ENCODE results near the gene RAB9B.

RAB9B gene

GRCh38 chrX:103811858-103812257 is 20.2 kb downstream of the RAB9B start:
- no peak for DNase-seq (ENCODE audit: low spot score)

- DNase-seq (ENCODE audit: low spot score) = no peak
Measured at GRCh38 chrX:103806862-103807474, 25.1 kb downstream of the RAB9B start.

- DNase-seq (ENCODE audit: low spot score) = no peak
Measured at GRCh38 chrX:103805860-103806259, 26.2 kb downstream of the RAB9B start.

- DNase-seq (ENCODE audit: low spot score) = no peak
Measured at GRCh38 chrX:103800318-103800717, 31.7 kb downstream of the RAB9B start.

GRCh38 chrX:103797691-103798090 is 34.4 kb downstream of the RAB9B start:
- no peak for DNase-seq (ENCODE audit: low spot score)

DNA sequence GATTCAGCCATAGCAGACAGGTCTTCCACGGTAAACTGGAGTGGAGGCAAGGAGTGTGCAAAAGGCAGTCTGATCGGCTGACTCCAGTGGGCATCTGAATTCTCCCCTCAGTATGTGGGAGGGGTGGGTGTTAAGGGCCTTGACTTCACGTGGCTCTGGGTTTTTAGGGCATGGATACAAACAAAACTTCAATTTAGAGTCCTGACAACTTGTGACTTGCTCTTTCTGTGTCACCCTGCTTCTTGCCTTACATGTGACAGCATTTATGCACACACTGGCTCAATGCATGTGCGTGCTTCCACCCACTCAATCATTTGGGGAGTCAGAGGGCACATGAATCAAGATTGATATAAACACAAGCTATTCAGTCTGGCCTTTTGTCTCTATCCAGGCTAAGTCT is 37.9 kb downstream of the RAB9B start:
- no peak for DNase-seq (ENCODE audit: low spot score)

DNA sequence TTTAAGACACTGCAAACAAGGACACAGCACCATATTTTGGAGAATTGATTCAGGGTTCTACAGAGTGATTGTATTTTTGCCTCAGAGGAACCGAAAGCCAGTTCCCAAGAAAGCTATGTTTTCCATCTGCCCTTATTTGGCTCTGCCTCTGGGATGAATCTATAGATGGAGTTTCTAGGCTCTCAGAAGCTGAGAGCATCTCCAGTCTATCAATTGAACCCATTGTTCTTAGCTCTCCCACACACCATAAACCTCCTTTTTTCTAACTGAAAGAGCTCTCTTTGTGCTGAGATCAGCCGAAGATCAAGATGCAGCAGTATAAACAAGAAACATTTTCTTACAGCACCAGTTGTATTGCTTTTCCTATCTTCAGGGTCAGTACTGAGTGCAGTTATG is 38.5 kb downstream of the RAB9B start:
- DNase-seq (ENCODE audit: low spot score) = no peak

- no peak for DNase-seq (ENCODE audit: low spot score)
Measured at GRCh38 chrX:103792916-103793544, 39.0 kb downstream of the RAB9B start.

DNA sequence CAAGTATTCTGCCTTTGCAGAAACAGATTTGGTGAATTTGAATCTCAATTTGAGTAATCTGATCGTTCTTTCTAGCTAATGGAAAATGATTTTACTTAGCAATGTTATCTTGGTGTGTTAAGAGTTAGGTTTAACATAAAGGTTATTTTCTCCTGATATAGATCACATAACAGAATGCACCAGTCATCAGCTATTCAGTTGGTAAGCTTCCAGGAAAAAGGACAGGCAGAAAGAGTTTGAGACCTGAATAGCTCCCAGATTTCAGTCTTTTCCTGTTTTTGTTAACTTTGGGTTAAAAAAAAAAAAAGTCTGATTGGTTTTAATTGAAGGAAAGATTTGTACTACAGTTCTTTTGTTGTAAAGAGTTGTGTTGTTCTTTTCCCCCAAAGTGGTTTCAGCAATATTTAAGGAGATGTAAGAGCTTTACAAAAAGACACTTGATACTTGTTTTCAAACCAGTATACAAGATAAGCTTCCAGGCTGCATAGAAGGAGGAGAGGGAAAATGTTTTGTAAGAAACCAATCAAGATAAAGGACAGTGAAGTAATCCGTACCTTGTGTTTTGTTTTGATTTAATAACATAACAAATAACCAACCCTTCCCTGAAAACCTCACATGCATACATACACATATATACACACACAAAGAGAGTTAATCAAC is 40.1 kb downstream of the RAB9B start:
- no peak for DNase-seq (ENCODE audit: low spot score)

- no peak for DNase-seq (ENCODE audit: low spot score)
Measured at GRCh38 chrX:103791228-103791627, 40.8 kb downstream of the RAB9B start.

GRCh38 chrX:103789004-103789403 is 43.1 kb downstream of the RAB9B start:
- no peak for DNase-seq (ENCODE audit: low spot score)

DNA sequence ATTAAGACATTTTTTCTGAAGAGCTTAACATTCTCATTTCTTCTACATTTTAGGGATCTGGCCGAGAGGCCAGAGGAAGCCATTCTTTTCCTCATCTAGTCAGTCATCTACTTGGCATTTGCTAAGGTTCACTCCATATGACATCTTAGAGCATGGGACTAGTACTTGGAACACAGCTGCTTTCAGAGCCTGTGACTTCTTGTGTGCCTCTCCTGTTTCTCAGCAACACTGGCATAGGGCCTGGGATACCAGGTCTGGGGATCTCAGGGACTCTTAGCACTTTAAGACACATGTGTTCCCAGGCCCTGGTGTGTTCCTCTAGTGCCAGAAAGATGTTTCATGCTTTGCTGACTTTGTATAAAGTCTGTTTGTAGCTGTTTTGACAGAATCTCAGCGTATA is 48.1 kb downstream of the RAB9B start:
- DNase-seq (ENCODE audit: low spot score) = no peak

DNA sequence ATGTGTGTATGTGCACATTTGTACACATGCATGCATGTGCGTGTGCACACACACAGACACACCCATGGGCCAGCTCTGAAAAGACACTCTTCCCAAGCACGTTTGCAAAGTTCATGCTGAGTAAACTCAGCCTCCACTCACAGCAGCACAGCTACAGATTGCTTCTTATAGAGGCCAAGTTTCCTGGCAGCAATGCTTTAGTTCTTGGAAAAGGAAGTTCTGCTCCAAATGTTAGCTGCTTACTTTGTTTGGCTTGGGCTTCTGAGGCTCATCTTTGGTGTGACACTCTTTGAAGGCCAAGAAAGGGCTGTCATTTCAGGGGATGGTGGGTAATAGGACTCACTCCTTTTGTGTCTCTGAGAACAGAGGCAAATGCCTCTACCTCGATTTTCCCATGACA is 48.9 kb downstream of the RAB9B start:
- DNase-seq (ENCODE audit: low spot score) = no peak

- DNase-seq (ENCODE audit: low spot score) = no peak
Measured at GRCh38 chrX:103782640-103783039, 49.4 kb downstream of the RAB9B start.

- no peak for DNase-seq (ENCODE audit: low spot score)
Measured at GRCh38 chrX:103781706-103782105, 50.4 kb downstream of the RAB9B start.

- DNase-seq (ENCODE audit: low spot score) = no peak
Measured at GRCh38 chrX:103781062-103781402, 51.0 kb downstream of the RAB9B start.

DNA sequence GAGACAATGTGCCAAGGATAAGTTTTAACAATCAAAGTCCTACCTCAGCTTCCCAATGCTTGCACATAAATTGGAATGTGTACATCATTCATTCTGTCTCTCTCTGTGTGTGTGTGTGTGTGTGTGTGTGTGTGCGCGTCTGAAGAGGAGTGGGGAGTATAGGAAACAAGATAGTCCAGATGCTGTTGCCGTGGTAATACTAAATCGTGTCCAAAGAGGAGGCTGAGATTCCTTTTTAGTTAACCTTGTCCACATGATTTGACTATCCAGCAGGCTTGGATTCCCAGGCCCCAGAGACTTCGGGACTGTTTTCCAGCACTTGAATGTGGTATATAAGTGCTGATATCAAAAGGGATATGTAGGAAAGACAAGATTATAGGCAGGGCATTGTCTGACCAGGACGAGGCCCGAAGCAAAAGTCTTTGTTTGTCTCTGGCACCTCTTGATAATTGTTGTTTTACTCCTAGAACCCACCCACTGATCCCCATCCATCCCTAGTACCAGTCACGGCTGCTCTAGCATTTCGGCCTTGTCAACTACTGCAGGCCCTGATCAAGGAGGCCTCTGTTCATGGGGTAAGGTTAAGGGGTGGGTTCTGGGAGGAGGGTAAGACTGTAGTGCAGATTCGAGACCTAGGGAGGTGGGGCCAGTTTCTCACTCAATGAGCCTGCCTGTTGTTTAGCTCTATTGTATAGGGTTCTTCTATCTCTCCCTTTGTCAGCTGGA is 51.6 kb downstream of the RAB9B start:
- DNase-seq (ENCODE audit: low spot score) = no peak

DNA sequence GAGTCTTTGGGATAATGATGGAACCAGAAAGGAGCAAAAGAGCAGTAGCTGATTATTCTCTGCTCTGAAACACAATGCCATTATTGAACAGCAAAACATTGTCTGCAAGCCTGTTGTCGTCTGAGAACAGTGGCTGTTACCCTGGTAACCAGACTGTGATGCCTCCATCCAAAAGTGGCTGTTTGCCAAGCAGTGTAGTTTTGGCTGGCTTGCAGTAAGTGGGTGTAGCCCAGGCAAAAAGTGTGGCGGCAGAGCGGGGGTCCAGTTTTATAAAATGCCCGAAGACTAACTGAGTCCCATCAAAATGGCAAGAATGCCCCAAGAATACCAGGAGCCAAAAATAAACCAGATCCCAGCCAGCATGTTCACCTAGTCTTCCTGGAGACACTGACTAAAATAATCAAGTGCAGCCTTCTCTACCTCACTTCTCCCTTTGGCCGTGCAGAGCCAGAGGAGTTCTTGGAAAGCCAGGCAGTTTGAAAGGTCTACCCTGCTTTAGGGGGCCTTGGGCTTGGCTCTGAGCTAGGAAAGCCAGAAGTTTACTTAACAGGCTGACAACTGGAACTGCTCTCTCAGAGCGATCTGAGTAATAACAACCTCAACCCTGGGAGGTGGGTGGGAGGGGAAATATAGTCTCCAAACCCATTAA is 52.8 kb downstream of the RAB9B start:
- no peak for DNase-seq (ENCODE audit: low spot score)

GRCh38 chrX:103776546-103776945 is 55.5 kb downstream of the RAB9B start, which contains the start of gene PLP1:
Gene PLP1, plus strand, starts transcription at chrX:103776840. Its CDS starts 156 bp downstream, at chrX:103776996.
- DNase-seq (ENCODE audit: low spot score) = no peak

GRCh38 chrX:103774070-103774642 is 57.9 kb downstream of the RAB9B start:
- DNase-seq (ENCODE audit: low spot score) = no peak

GRCh38 chrX:103773445-103773844 is 58.6 kb downstream of the RAB9B start:
- DNase-seq (ENCODE audit: low spot score) = no peak
